Stomach (tissue), 9 donors: Measurements from ENCODE around the gene LHX4. TPM values are rescaled to one million over a fixed set of nuclear protein-coding genes. Genes with fewer than 3 reads are reported as not detected.

Source experiments
- DNase-seq, 2 donors: peaks; one replicate each; pipeline versions ENCODE4 v3.0.0 to v3.0.0-alpha.2; 2013 to 2019
- H3K27ac ChIP-seq, 5 donors: fragments of 200-600 bp in 4 of 5; sonication (generic) in 4 of 5; one replicate each; pipeline ENCODE4 v1.5.1; 2013 to 2019; ENCODE audit warnings: mild to moderate bottlenecking in 1 of 5, moderate library complexity in 1 of 5
- H3K27me3 ChIP-seq, 3 donors: fragments of 200-600 bp; sonication (generic); one replicate each; pipeline ENCODE4 v1.5.1; 2017 to 2019; ENCODE audit warnings: mixed run types in 1 of 3
- H3K36me3 ChIP-seq, 4 donors: fragments of 200-600 bp; sonication (generic); 1 replicate in 3 of 4; 2 replicates in 1 of 4; pipeline ENCODE4 v1.5.1; 2016 to 2019
- H3K4me1 ChIP-seq, 4 donors: fragments of 200-600 bp; sonication (generic); one replicate each; pipeline ENCODE4 v1.5.1; 2016 to 2019
- H3K4me3 ChIP-seq, 4 donors: fragments of 200-600 bp; sonication (generic) in 3 of 4; one replicate each; pipeline ENCODE4 v1.5.1; 2016 to 2019; ENCODE audit warnings: mild to moderate bottlenecking in 1 of 4
- H3K9me3 ChIP-seq, 4 donors: fragments of 200-600 bp; sonication (generic); one replicate each; pipeline ENCODE4 v1.5.1; 2016 to 2019
- CTCF ChIP-seq, 7 experiments: fragments of 450-650 bp in 4 of 7; fragments of 200-600 bp in 3 of 7; sonication (generic) in 3 of 7; IDR thresholded peaks; one replicate each; pipeline ENCODE4 v1.5.1; 2016 to 2019; ENCODE audit warnings: antibody characterized with exemption in 7 of 7, control low read depth in 2 of 7, mild to moderate bottlenecking in 1 of 7
- EP300 ChIP-seq: sonication (generic); formaldehyde crosslinking; IDR thresholded peaks from one replicate; pipeline ENCODE4 v1.6.1; 2017; ENCODE audit warnings: antibody characterized with exemption
- POLR2A ChIP-seq, 4 donors: fragments of 450-650 bp; IDR thresholded peaks; one replicate each; pipeline ENCODE4 v1.6.1; 2016; ENCODE audit warnings: antibody characterized with exemption in 4 of 4, control low read depth in 2 of 4, mild to moderate bottlenecking in 1 of 4, moderate library complexity in 1 of 4
- POLR2AphosphoS5 ChIP-seq, 3 donors: sonication (generic); formaldehyde crosslinking; IDR thresholded peaks; one replicate each; pipeline ENCODE4 v1.6.1; 2016; ENCODE audit warnings: antibody characterized with exemption in 3 of 3
- WGBS, 5 donors: extraction: QIAGEN DNeasy Blood & Tissue Kit in 3 of 5; methylation state at CpG; one replicate each; pipeline versions ENCODE4 v1.1.5 to v1.1.7; 2013 to 2018; 5-methylcytosine and 5-hydroxymethylcytosine counted together
- intact Hi-C: fragments of 100-400 bp; cut with DNase I; formaldehyde crosslinking; loops from one replicate; pipeline ENCODE4 v1.15.1; 2023; ENCODE audit warnings: low total_unique reads
- polyA plus RNA-seq, 3 donors: library from polyadenylated mRNA; stranded (reverse); fragments of 200-250 nt; gene quantifications; one replicate each; pipeline ENCODE4 v1.2.3, GENCODE V29; 2013
- total RNA-seq, 5 donors: library from RNA; depleted of rRNA; stranded (reverse); fragments of >200 nt; gene quantifications; one replicate each; pipeline versions ENCODE4 v1.1.0 to v1.2.3, GENCODE V29; 2014 to 2016
- donor health status: healthy with polysubstance abuse.
- donor health status: Bipolar disorder and iron deficiency.
- donor health status: healthy.

The LHX4 gene
- total and polyA plus RNA-seq, 8 donors, result 0.03 to 0.18 TPM; not detected in 6

- 93 to 98% (median 95%) methylated on average over 4 of the region's 4 CpGs for WGBS, 5 donors
- intact Hi-C loops, result no loop called here
These were observed 42.3 kb downstream of the LHX4 start for GRCh38 chr1:180272395-180272794.

GRCh38 chr1:180273066-180273465, 43.0 kb downstream of the LHX4 start:
- Histone ChIP-seq H3K4me3 (no peak overlapping the region), H3K27ac (no peak overlapping the region), H3K9me3 (no peaks in the 10 kb centered on the region), H3K4me1 (peaks cover 0 to 26% (median 10%) of the 10 kb centered on the region in 4 donors), H3K36me3 (peaks cover 0 to 33% (median 21%) of the 10 kb centered on the region in 4 donors), H3K27me3 (no peaks in the 10 kb centered on the region)
- WGBS, 5 donors, result 89 to 98% (median 95%) methylated on average over 2 of the region's 2 CpGs
- intact Hi-C loops, result no loop called here
- TF ChIP-seq POLR2AphosphoS5 (IDR thresholded peaks at IDR 0.05) (no peak), CTCF (IDR thresholded peaks at IDR 0.05) (no peak), EP300 (no peak), POLR2A (IDR thresholded peaks at IDR 0.05) (no peak)
- no peak for DNase-seq

More at GRCh38 chr1:180272395-180272794, 42.3 kb downstream of the LHX4 start:
- no peak overlapping the region for H3K27ac ChIP-seq
- no peaks in the 10 kb centered on the region for H3K27me3 ChIP-seq
- H3K36me3 ChIP-seq, result peaks cover 0 to 31% (median 21%) of the 10 kb centered on the region in 4 donors
- no peak for DNase-seq
- no peaks in the 10 kb centered on the region for H3K9me3 ChIP-seq
- no peak overlapping the region for H3K4me3 ChIP-seq
- peaks cover 0 to 24% (median 10%) of the 10 kb centered on the region in 4 donors for H3K4me1 ChIP-seq
- TF ChIP-seq CTCF (IDR thresholded peaks at IDR 0.05) (no peak), POLR2A (IDR thresholded peaks at IDR 0.05) (no peak), EP300 (no peak), POLR2AphosphoS5 (IDR thresholded peaks at IDR 0.05) (no peak)

DNA sequence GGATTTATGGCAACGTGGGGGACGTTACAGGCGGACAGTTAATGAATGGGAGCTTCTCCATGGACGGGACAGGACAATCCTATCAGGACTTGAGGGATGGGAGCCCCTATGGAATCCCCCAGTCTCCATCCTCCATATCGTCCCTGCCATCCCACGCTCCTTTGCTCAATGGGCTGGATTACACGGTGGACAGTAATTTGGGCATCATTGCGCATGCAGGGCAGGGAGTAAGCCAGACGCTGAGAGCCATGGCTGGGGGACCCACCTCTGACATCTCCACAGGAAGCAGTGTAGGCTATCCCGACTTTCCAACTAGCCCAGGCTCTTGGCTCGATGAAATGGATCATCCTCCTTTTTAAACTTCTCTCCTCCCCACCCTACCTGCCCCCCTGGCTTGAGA, 44.2 kb downstream of the LHX4 start:
- H3K4me3 ChIP-seq, result no peak overlapping the region
- TF ChIP-seq POLR2A (IDR thresholded peaks at IDR 0.05), result no peak
- no peak for TF ChIP-seq EP300
- TF ChIP-seq POLR2AphosphoS5 (IDR thresholded peaks at IDR 0.05), result no peak
- no peak for TF ChIP-seq CTCF (IDR thresholded peaks at IDR 0.05)
- H3K27ac ChIP-seq, result no peak overlapping the region
- WGBS, 5 donors, result 92 to 98% (median 97%) methylated on average over 9 to 11 of the region's 11 CpGs
- intact Hi-C loops, result no loop called here
- DNase-seq, result no peak
- peaks cover 0 to 32% (median 10%) of the 10 kb centered on the region in 4 donors for H3K4me1 ChIP-seq
- H3K36me3 ChIP-seq, result peaks cover 0 to 37% (median 23%) of the 10 kb centered on the region in 4 donors
- H3K27me3 ChIP-seq, result no peaks in the 10 kb centered on the region
- H3K9me3 ChIP-seq, result no peaks in the 10 kb centered on the region

- H3K36me3 ChIP-seq, result peaks cover 0 to 46% (median 32%) of the 10 kb centered on the region in 4 donors
- TF ChIP-seq POLR2AphosphoS5 (IDR thresholded peaks at IDR 0.05) (no peak), CTCF (IDR thresholded peaks at IDR 0.05) (no peak), POLR2A (IDR thresholded peaks at IDR 0.05) (no peak), EP300 (no peak)
- H3K4me1 ChIP-seq, result peaks cover 0 to 21% (median 9%) of the 10 kb centered on the region in 4 donors
- WGBS, 5 donors, result 92 to 100% (median 97%) methylated on average over 5 of the region's 5 CpGs
- no peak for DNase-seq
- no peak overlapping the region for H3K27ac ChIP-seq
- H3K27me3 ChIP-seq, result no peaks in the 10 kb centered on the region
- no peak overlapping the region for H3K4me3 ChIP-seq
- no peaks in the 10 kb centered on the region for H3K9me3 ChIP-seq
- intact Hi-C loops, result no loop called here
These were observed 45.7 kb downstream of the LHX4 start for GRCh38 chr1:180275726-180276125.
